ENCODE results near the gene IP6K2.
"Not testable (repeated sequence)": the region's sequence is repeated elsewhere in the genome, so short reads cannot be mapped to it uniquely, and the experiment has no call there.

DNA sequence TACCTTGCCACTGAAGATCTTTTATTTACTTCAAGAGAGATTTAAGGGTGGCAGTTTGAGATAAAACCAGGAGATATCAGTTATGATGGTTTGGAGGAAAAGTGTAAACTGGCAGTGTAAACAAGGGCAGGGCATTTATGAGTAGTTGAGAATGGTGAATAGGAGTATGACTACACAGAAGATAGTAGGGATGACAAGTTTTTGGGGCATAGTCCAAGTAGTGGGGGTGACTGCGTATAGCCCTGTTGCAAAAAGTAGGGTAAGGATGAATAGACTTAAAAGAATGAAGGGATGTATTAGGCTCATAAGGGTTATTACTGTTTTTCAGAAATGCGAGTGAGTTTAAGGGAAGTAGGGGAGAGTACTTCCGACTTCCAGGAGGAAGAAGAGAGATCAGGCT lies 6.3 kb upstream of the IP6K2 start:
- TF ChIP-seq POLR2A (IDR thresholded peaks at IDR 0.05; ENCODE audit: low read length); GATA1 (IDR thresholded peaks at IDR 0.05; ENCODE audit: low read depth, low read length): not testable (repeated sequence)

Measured in erythroblast (primary cell).